Pons (tissue), 1 donor: ENCODE data around the gene ZBED5.

Experiments
- DNase-seq: peaks from one replicate; pipeline ENCODE4 v3.0.0-alpha.2; 2016; ENCODE audit warnings: low spot score

Gene ZBED5

GRCh38 chr11:10878408-10879214 lies 20.8 kb upstream of the ZBED5 start:
- peak; percentile 61 for DNase-seq

GRCh38 chr11:10876158-10876557 lies 18.3 kb upstream of the ZBED5 start:
- no peak for DNase-seq

DNA sequence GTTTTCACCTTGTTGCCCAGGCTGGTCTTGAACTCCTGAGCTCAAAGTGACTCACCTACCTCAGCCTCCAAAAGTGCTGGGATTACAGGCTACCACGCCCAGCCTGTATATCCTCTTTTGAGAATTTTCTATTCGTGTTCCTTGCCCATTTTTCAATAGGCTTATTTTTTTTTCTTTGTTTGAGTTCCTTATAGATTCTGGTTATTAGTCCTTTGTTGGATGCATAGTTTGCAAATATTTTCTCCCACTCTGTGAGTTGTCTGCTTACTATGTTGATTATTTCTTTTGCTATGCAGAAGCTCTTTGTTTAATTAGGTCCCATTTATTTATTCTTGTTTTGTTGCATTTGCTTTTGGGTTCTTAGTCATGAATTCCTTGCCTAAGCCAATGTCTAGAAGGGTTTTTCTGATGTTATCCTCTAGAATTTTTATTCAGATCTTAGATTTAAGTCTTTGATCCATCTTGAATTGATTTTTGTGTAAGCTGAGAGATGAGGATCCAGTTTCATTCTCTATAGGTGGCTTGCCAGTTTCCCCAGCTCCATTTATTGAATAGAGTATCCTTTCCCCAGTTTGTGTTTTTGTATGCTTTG lies 17.7 kb upstream of the ZBED5 start:
- no peak for DNase-seq

GRCh38 chr11:10872097-10872496 lies 14.2 kb upstream of the ZBED5 start:
- DNase-seq: no peak

GRCh38 chr11:10868352-10868751 lies 10.5 kb upstream of the ZBED5 start:
- no peak for DNase-seq

DNA sequence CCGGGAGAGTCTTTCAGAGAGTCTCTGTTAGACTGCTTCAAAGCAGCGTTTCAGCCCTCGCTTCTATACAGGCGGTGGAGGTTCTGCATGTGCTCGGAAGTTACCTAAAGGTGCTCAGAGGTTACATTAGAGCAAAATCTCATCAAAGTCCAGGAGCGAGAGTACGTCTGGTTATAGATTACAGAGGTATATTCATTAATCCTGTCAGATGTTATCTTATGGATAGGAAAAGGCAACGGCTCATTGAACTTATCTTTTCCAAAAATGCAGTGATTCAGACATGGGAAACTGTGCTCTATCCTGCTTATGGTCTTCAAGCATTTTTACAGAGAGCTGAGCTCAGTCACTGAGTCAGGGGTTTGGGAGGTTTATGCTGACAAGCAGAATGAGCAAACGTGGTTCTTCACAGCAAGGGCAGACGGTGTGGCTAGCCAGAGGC lies 9.1 kb upstream of the ZBED5 start:
- DNase-seq: no peak

DNA sequence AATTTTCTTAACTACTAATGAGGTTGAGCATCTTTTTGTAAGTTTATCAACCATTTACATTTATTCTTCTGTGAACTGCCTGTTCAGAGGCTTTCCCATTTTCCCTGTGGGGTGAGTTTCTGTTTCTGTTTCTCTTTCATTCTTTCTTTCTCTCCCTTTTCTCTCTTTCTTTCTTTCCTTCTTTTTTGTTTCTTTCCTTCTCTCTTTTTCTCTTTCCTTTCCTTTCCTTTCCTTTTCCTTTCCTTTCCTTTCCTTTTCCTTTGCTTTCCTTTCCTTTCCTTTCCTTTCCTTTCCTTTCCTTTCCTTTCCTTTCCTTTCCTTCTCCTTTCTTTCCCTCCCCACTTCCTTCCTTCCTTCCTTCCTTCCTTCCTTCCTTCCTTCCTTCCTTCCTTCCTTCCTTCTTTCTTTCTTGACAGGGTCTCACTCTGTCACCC lies 8.0 kb upstream of the ZBED5 start:
- DNase-seq: no peak

GRCh38 chr11:10864688-10865087 lies 6.8 kb upstream of the ZBED5 start:
- DNase-seq: no peak

DNA sequence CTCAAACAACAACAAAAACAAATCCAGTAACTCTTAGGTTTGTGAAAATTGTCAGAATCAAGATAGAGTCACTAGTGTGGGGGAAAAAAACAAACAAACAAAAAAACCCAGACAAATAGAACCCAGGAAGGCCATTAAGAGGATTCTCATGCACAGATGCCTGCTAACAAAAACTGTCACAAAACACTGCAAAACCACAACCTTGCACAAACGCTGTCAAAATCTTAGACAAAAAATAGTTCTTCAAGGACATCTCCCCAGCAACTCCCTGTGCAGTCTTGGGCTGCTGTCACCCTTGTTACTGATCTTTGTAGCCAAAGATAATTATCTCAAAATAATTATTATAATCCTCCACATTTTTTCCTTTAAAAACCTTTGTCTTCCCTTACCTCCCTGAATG lies 4.6 kb upstream of the ZBED5 start:
- no peak for DNase-seq

DNA sequence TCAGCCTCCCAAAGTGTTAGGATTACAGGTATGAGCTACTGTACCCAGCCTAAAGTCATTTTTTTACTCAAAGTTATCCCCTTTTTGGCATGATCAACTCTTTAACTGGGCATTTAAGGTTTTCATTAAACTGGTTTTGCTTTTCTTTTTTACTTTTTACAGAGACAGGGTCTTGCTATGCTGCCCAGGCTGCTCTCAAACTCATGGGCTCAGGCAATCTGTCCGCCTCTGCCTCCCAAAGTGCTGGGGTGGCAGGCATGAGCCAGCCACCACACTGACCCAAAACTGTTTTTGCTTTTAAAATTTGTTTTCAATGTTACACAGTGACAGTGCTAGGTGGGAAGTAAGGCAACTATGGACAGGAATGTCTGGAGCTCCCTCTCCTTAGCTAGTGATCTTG lies 3.9 kb upstream of the ZBED5 start:
- no peak for DNase-seq

DNA sequence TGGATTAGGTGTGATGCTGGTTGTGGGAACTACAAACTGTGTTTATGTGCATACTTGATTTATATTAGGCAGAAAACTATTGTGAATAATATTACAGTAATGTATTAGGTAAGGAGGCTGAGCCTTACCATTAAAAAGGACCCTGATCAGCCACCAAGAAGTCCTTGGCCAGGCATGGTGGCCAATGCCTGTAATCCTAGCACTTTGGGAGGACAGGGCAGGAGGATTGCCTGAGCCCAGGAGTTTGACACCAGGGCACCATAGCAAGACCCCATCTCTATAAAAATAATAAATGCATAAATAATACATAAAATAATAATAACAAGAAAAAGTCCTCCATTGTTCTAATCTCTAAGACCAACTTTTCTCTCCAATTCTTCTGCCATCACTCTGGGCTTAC lies 3.2 kb upstream of the ZBED5 start:
- DNase-seq: no peak

GRCh38 chr11:10858439-10859325 lies 829 bp upstream of the ZBED5 start:
- DNase-seq: peak; percentile 47

- DNase-seq: no peak
Measured at GRCh38 chr11:10857459-10857708, 469 bp downstream of the ZBED5 start.

DNA sequence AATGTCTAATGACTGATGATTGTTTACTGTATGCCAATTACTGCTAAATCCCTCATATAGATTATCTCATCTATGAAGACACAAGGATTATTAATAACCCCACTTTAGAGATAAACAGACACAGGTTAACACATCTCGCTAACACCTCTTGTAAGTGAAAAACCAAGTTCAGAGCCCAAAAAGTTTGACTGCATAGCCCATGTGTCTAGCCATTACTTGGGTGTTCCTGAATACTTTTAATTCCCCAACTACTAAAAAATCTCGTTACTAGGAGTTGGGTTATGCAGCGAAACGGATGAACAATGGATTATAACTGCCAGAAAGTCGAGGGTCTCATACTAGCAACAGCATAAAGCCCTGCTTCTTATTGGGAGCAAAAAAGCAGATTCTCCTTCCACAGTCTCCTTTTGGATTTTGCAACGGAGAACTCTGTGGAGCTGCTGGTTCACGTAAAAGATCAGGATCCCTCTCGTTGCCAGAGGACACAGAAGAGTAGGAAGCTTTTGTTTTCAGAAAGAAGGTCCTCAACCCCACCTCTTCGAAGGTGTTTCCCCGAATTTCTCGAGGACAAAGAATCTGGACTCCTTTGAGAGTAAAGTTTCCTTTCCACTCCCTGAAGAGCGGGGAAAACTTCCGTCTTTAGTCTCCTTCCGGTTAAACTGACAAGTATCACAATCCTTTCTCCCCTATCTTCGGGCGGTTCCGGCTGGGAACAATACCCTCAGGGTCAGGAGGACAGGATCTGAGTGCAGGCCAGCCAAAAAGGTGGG lies 979 bp downstream of the ZBED5 start:
- peak; percentile 66 for DNase-seq

DNA sequence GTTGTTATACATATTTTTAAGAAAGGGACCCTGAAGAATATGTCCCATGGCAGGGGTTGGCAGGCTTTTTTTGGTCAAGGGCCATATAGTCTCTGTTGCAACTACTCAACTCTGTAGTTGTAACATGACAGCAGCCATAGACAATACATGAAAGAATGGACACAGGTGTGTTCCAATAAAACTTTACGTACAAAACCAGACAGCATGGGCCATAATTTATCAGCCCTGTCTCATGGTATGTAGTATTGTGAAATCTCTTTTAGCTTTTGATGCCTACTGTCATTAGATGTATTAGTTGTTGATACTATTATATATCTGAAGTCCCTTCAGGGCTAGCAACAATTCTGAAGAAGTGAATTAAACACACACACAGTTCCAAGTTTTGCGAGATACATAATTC lies 2.6 kb downstream of the ZBED5 start:
- no peak for DNase-seq

DNA sequence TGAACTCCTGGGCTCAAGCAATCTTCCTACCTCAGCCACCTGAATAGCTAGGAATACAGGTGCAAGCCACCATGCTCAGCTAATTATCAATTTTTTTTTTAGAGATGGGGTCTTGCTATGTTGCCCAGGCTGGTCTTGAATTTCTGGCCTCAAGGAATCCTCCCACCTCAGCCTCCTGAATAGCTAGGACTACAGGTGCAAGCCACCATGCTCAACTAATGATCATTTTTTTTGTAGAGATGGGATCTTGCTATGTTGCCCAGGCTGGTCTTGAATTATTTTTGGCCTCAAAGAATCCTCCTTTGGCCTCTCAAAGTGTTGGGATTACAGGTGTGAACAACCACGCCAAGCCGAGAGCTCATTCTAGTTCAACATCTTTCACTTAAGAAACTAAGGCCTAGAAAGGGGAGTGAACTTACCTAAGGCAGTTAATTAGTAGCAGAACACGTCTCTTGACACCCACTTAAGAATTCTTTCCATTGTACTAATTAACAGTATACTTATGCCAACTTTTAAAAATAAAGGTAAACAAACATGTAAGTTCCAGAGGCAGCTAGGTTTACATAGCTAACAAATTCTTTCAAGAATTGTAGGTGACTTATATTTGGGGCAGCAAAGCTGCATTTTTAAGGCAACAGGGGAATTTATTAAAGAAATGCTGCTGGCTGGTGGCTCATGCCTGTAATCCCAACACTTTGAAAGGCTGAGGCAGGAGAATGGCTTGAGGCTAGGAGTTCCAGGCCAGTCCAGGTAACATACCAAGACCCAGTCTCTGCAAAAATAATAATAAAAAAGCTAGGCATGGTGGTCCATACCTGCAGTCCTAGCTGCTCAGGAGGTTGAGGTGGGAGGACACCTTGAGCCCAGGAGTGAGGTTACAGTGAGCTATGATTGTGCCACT lies 9.6 kb downstream of the ZBED5 start:
- DNase-seq: no peak

GRCh38 chr11:10846660-10847059 lies 11.2 kb downstream of the ZBED5 start:
- no peak for DNase-seq

- no peak for DNase-seq
Measured at GRCh38 chr11:10845589-10845988, 12.3 kb downstream of the ZBED5 start.

- no peak for DNase-seq
Measured at GRCh38 chr11:10844796-10845195, 13.1 kb downstream of the ZBED5 start.

- peak; percentile 85 for DNase-seq
Measured at GRCh38 chr11:10844356-10844755, 13.5 kb downstream of the ZBED5 start.

- DNase-seq: no peak
Measured at GRCh38 chr11:10838881-10839280, 19.0 kb downstream of the ZBED5 start.
